HG02798 (cell line): ENCODE measurements around the gene FRMD4A.
"Not testable (repeated sequence)": the region's sequence is repeated elsewhere in the genome, so short reads cannot be mapped to it uniquely, and the experiment has no call there.

ENCODE experiments used
- ATAC-seq: cut with Tn5 transposase; IDR thresholded peaks from one replicate; pipeline ENCODE4 v1.9.1; 2021; ENCODE audit warnings: mild to moderate bottlenecking; ENCODE audit not compliant: unreplicated experiment, poor library complexity

The FRMD4A gene

DNA sequence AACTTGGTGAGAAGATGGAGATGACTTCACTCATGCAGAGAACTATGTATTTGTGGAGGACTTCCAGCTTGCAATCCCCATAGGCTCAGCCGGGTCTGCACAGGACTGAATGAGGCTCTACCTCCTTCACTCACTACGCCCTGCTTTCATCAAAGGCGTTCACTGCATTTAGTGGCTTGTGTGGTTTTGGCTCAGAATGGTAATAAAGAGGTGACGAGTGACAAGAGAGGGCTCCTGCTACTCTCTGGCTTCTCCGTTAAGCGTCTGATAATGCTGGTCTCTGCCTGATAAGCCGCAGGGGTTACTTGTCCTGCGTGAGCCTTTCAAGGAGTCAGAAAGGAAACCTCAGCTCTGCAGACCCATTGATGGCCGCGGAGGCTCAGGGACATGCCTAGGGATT, 400.6 kb downstream of the FRMD4A start:
- ATAC-seq = no peak

DNA sequence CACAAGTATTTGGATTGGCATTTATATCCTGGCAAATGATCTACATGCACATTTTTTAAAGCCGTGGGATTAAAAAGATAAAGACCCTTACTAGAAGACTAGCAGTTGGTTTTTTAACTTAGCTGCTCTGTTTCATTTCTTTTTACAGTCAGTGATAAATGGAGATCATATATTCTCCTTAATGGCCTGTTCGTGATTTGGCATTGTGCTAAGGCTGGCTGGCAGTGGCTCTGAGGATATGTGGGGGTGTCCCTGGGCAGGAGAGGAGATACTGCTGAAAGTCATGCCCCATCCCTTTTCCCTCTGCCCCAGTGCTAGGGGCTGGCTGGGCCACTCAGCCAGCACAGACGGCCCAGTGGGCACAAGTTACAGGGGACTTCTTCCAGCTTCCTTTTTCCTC, 402.3 kb downstream of the FRMD4A start:
- no peak for ATAC-seq

DNA sequence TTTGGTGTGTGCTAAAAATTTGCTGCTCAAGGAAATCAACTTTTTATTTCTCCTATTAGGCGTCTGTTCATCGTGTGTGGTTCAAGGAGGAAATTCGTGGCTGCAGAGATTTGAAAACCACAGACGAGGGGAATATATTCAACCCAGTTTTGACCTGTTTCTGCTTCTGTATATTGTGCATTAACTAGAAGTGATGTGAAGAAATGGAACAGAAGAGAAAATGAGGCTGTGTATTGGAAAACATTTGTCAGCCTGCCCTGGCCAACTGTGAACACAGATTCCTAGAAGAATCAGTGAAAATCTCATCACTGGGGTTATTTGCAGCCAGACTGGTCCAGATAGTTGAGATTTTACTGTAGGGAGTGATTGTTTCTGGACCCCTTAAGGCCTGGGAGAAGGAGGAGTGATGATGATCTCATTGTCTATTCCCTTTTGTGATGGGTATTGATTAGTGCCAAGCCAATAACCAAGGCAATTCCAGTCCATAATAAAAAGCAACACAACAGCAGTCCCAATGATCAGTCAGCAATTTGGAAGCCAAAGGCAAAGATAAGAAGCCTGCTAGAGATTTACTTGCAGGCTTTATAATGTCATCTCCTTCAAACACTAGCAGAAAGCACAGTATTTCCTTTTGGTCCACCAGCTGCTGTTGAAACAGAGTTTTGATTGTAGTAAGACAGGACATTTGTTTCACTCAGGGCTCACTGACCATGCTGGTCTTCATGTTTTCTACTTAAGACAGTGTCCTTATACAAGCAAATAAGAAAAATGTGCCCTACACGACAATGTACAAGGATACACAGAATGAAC, 404.5 kb downstream of the FRMD4A start:
- no peak for ATAC-seq

DNA sequence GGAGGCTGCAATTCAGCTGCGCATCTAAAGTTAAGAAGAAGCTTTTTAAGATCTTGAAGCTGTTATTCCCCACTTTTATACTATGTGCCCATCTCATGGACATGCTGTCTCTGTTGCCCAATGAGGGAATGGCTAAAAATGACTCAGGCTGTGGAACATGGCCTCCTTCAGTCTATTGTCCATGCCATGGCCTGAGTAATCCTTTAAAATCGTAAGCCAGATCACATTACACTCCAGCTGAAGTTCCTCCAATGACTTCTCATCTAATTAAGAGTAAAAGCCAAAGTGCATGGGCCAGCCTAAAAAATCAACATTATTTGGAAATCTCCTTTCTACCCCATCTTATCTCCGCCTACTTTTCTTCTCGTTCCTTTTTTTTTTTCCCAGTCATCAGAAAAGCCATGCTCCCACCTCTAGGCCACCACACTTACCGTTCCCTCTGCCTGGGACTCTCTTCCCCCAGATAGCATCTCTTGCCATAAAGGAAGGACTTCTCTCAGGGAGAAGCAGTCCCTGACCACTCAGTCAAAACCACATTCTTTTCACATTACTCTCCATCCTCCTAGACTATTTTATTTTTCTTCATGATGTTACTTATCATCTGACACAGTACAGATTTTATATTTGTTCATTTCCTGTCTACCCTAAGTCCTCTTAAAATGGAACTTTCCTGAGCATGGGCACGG, 406.5 kb downstream of the FRMD4A start:
- ATAC-seq = no peak

DNA sequence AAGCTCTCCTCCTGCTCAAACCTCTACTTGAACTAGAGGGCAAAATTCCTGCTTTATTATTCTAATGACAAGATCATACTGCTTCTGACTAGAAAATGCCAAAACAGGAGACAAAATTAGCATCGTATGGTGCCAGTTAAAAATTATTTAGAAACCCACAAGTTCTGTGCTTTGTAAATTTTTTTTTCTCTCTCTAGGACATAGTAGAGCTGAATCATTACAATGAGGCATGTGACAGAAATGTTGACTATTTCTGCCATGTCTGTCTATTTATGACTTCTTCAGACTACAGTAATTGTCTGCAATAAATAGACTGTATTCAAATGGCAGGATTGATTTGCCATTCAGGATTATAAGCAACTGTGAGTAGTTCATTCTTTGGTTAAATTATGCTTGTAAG, 408.1 kb downstream of the FRMD4A start:
- ATAC-seq = no peak

DNA sequence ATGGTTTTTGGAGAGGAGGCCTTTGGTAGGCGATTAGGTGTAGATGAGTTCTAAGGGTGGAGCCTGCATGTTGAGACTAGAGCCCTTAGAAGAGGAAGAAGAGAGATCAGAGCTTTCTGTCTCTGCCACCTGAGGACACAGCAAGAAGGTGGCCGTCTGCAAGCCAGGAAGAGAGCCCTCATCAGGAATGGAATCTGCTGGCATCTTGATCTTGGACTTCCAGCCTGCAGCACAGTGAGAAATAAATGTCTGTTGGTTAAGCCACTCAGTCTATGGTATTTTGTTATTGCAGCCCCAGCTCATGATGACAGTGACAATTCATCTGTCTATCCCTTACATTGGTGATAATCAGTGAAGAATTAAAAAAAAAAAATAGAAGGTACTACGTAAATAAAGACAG, 408.8 kb downstream of the FRMD4A start:
- no peak for ATAC-seq

DNA sequence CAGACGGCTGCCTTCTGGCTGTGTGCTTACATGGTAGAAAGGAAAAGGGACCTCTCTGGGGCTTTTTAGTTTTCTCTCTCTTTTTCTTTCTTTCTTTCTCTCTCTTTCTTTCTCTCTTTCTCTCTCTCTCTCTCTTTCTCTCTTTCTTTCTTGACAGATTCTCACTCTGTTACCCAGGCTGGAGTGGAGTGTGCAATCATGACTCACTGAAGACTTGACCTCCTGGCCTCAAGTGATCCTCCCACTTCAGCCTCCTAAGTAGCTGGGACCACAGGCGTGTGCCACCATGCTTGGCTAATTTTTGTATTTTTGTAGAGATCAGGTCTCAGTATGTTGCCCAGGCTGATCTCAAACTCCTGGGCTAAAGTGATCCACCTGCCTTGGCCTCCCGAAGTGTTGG, 409.6 kb downstream of the FRMD4A start:
- not testable (repeated sequence) for ATAC-seq

DNA sequence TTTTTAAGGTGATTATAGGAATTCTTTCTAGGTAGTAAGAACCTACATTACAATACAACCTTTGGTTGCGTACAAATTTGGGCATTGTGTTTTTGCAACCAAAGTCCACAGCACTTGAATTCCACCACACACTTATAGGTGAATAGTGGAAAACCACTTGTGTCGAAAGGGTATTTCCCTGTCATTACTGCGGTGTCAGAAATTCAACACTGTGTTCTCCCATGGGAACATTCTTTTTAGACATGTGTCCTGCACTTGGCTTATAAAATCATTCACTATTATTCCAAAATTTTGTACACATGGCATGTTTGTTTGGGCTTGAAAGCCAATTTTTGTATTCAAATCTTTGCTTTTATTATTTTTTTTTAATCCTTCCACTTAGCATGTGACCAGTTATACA, 410.3 kb downstream of the FRMD4A start:
- ATAC-seq = no peak

DNA sequence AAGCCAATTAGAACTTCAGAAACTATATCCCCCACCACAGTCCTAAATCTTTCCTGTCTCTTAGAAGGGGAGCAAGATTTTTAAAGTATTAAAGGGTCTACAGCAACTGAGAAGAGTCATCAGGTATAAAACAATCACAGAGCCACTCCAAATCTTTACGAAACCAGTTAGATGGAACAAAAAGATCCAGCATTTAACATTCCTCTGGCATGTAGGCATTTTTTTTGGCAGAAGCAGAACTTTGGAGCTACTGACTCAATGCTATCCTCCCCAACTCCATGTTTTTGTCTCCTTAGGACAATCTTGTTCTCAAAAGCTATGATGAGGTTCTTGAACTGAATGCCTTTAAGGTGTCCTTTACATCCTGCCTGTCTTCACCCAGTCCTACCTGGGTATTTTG, 410.7 kb downstream of the FRMD4A start:
- ATAC-seq = no peak

DNA sequence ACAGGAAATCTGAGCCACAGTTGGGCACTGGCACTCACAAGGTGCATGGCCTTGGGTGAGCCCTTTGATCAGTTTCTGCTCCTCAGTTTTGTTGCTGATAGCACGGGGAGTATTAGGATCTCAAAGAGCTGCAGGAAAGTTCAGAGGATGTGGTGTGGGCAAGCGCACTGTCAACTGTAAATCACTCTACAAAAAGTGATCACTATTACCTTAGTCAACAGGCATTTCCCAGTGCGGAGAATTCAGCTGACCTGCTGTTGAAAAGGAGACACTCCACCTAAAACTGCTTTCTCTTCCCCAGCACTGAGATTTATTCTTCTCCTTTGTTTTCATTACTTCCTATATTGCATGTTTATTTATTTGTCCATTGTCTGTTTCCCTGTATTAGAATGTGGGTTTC, 412.9 kb downstream of the FRMD4A start:
- no peak for ATAC-seq

DNA sequence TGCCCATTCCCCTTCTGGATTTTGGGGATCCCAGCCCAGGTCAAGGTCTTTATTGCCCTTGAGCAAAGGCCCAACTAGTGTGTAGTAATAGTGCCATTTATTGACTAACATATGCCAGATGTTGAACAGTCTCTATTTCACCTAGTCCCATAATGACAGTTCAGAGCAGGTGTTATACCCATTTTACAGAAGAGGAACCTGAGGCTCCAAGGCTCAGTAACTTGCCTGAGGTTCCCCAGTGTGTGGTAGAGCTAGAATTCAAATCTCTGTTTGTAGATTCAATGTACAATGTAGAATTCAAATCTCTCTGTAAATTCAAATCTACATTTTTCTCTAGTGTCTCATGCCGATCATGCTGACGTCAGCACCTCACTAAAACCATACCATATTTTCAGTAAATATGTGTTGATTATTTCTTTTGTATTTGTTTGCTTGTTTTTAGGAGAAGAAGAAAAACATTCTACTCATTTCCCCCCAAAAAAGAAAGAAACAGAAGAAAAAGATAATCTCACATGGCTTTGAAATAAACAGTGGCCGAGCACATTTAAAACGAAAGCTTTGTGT, 414.3 kb downstream of the FRMD4A start:
- no peak for ATAC-seq

DNA sequence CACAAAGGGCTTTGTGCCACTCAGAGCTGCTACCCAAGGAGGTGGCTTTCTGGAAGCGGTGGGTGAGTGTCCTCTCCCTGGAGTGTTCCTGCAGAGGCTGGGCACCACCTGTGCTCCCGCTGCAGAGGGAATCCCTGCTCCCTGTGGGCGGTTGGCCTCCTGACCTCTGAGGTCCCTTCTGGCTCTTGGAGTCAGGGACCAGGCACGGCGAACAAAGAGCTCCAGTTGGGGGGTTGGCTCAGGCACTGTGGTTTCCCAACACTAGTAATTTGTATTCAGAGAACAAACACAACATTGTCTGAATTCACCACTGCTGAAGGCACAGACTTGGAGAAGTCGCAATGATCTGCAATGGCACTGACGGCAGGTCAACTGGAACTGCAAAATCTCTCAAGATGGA, 415.0 kb downstream of the FRMD4A start:
- no peak for ATAC-seq

DNA sequence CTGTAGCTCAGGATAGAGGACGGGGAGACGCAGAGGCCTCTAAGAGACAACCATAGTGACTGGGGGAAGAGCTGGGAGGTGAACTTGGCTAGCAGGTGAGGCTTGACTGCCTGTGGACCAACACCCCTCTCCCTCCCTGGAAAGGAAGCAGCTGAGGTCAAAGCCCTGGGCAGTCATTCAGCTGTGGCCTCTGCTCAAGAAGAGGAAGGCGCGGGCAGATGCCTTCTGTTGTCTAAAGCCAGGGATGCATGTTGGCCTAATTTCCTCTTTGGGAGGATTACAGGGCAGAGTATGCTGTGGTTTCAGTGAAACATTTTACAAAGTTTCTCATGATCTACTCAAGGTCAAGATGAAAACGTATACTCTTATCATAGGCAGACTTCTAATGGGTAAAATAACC, 416.8 kb downstream of the FRMD4A start:
- ATAC-seq = no peak

DNA sequence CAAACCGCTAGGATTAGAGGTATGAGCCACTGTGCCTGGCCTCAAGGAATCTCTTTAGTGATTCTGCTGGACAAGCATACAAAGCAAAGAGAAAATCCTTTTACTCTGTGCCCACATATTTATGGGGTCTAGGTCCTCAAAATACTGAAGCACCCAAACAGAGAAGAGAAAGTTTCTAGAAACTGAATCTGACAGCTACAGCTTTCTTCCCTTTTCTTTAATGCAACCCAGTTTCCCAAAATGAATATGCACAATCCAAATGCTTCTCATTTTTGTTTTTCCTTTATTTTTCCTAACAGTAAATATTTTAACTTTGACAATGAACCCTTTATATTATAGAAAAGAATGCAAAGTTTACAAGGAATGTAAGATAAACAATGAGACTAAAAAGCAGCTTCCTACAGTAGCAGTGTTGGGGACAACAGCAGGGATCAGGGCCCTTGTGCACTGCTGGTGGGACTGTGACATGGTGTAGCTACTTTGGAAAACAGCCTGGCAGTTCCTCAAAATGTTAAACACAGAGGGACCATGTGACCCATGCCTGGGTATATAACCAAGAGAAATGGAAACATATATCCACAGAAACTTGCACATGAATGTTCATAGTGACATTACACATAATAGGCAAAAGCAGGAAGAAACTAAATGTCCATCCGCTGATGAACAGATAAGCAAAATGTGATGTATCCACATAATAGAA, 418.8 kb downstream of the FRMD4A start:
- ATAC-seq = no peak

DNA sequence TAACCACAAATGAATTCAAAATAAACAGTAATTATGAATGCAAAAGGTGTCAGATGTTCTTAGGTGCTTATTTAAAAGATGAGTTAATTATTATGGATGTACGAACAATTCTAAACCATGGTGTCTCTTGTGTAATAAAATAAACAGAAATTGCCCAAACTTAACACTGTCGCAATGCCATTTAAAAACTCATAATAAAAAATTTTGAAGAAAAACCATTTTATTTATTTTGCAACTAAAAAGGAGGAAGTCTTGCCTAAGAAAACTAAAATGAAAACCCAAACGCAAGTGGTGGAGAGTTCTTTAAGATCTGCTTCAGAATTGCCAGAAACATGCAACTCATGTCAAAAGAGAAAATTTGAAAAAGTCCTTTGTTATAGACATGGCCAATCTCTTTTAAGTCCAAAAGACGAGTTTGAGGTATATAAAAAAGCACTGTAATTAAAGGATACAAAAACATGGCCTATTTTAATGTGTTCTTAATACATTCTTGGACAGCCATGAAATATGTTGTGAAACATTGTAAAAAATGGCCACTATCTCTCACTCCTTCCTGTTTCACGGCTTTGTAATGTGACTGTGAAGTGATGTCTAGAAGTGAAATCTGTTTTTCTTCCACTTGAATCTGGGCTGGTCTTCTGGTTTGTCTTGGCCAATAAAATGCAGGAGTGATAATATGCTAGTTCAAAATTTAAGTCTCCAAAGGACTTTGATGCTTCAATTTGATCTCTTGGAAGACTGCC, 421.0 kb downstream of the FRMD4A start:
- ATAC-seq = no peak

DNA sequence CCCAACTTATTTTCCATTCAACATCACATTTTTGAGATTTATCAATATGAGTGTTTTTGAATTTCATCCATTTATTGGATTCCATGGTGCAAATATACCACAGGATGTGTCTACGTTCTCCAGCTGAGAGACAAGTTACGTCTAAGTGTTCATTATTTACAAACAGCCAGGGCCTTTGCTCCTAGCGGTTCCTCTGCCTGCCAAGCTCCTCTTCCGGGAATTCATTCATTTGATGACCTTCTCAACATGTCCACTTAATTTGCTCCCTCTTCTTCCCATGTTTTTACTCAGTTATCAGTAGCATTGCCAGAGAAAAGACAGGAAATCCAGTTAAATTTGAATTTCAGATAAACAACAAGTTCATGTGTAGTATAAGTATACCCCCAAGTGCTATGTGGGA, 422.2 kb downstream of the FRMD4A start:
- ATAC-seq = no peak

DNA sequence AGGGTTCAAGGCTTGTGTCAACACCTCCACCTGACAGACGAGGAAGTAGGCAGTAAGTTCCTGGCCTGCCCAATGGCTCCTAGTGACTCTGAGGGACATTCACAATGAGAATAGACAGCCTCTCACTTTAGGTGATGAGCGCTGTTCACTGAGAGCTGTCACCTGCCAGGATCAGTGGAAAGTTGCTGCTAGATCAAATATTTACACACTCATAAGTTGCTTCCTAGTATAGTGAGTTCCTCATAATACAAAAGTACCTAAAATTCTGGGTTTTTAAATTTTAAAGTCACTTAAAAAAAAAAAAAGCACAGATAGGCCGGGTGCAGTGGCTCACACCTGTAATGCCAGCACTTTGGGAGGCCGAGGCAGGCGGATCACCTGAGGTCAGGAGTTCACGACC, 423.2 kb downstream of the FRMD4A start:
- ATAC-seq = no peak

DNA sequence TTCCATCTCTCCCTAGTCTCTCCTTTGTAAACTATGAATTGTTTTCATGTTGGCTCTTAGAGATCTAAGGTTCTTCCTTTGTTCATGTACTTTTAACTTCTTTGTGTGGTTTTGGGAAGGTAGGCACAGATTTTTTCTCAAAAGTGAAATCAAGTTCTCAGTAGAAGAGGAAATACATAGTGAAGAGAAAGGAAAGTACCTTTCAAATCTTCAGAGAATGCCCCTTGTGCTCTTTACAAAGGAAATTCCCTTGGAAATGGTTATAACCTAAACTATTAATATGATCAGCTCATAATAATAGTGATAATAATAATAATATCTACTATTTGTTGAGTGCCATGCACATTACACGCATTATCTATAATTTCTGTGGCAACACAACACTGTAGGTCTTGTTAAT, 425.4 kb downstream of the FRMD4A start:
- ATAC-seq = no peak

DNA sequence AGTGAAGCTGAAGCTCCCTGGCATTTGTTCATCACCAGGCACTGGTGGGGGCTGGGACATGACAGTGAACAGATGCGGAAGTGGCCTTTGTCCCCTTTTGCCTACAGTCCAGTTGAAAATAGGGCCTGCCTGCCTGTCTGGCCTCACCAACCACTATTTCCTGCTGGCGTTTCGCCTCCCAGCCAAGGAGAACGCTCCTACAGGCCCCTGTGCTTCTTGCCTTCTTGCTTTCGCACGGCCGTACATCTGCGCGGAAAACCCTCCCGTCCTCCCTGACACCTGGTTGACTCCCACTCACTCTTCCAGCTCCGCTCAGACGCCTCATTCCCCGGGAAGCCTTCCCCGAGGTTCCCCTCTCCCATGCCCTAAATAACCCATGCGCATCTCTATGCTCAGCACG, 426.7 kb downstream of the FRMD4A start:
- ATAC-seq = no peak

DNA sequence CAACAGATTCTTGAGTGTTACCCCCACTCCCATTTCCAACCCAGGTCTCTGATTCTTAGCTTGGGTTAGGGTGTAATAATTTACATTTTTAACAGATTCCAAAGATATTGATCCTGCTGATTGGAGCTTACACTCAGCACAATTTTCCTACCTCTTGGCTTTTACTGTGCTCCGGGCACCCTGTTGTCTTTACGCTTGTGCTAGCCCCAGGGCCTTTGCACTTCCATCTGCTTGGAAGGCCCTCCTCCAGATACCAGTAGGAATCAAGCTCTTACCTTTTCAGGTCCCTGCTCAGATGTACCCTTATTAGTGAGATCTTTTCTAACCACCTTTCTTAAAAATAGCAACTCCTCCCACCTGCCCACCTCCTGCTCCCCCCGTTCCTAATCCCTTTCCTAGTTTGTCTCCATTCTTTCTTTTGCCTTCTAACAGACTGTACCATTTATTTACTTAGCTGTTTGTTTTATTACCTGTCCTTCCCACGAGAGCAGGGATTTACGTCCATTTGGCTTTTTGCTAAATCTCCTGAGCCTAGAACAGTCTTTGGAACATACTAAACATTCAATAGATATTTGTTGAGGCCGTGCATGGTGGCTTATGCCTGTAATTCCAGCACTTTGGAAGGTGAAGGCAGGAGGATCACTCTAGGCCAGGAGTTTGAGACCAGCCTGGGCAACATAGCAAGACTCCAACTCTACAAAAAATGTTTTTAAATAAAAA, 427.7 kb downstream of the FRMD4A start:
- no peak for ATAC-seq
